Hematopoietic multipotent progenitor cell (in vitro differentiated cells): ENCODE measurements around the gene POLN. TPM values are rescaled to one million over a fixed set of nuclear protein-coding genes. Genes with fewer than 3 reads are reported as not detected.

ENCODE experiments used
- DNase-seq, 3 donors: peaks; one replicate each; pipeline ENCODE4 v3.0.0-alpha.2; 2011 to 2015; ENCODE audit warnings: low read depth in 2 of 3, low spot score in 2 of 3
- total RNA-seq: library from RNA; depleted of rRNA; stranded (reverse); fragments of >200 nt; gene quantifications from one replicate; pipeline ENCODE4 v1.2.3, GENCODE V29; 2012

POLN gene
- total RNA-seq, result 0.81 TPM

GRCh38 chr4:2241410-2242353 lies at the start of gene POLN, which contains the start of gene HAUS3:
Gene POLN (minus strand): TSS chr4:2242121. CDS start chr4:2229231, 12,890 bp downstream.
Gene HAUS3 (minus strand): TSS chr4:2242121. CDS start chr4:2240946, 1,175 bp downstream.
- peak; percentile 98 to 99 (median 99) for DNase-seq

GRCh38 chr4:2290974-2291704 lies 49.2 kb upstream of the POLN start:
- DNase-seq, result peak; percentile 59 to 93 (median 79)

- DNase-seq, result no peak
Observed at GRCh38 chr4:2290488-2290887, 48.6 kb upstream of the POLN start.

- no peak for DNase-seq
Observed at GRCh38 chr4:2289955-2290333, 48.0 kb upstream of the POLN start.

- no peak for DNase-seq
Observed at GRCh38 chr4:2289311-2289954, 47.5 kb upstream of the POLN start.

GRCh38 chr4:2288051-2288541 lies 46.2 kb upstream of the POLN start:
- no peak for DNase-seq

GRCh38 chr4:2287594-2287915 lies 45.6 kb upstream of the POLN start:
- DNase-seq, result no peak

- DNase-seq, result no peak
Observed at GRCh38 chr4:2286904-2287593, 45.1 kb upstream of the POLN start.

GRCh38 chr4:2285613-2286381 lies 43.9 kb upstream of the POLN start:
- DNase-seq, result no peak

GRCh38 chr4:2284934-2285612 lies 43.2 kb upstream of the POLN start:
- DNase-seq, result peak in 1 of 3 donors; percentile 52

GRCh38 chr4:2284161-2284933 lies 42.4 kb upstream of the POLN start:
- no peak for DNase-seq

- DNase-seq, result no peak
Observed at GRCh38 chr4:2283199-2283711, 41.3 kb upstream of the POLN start.

GRCh38 chr4:2281575-2282343 lies 39.8 kb upstream of the POLN start:
- DNase-seq, result peak; percentile 75 to 94 (median 86)

GRCh38 chr4:2280531-2281300 lies 38.8 kb upstream of the POLN start:
- no peak for DNase-seq

GRCh38 chr4:2277956-2278355 lies 36.0 kb upstream of the POLN start:
- no peak for DNase-seq

GRCh38 chr4:2276581-2277325 lies 34.8 kb upstream of the POLN start:
- DNase-seq, result no peak
